Neuronal stem cell (in vitro differentiated cells): Measurements from ENCODE around the gene PREPL.

Experiments used
- DNase-seq: peaks from one replicate; pipeline ENCODE4 v3.0.0-alpha.2; 2013; ENCODE audit warnings: low spot score
- H2AFZ ChIP-seq: one replicate; pipeline ENCODE4 v1.6.1; 2013; ENCODE audit warnings: mild to moderate bottlenecking, low read length, inconsistent platforms
- H2AK5ac ChIP-seq: 2 replicates; pipeline ENCODE4 v1.6.1; 2013; ENCODE audit warnings: low read depth, mild to moderate bottlenecking, inconsistent platforms, low read length, moderate library complexity, mixed read lengths
- H2BK120ac ChIP-seq: 2 replicates; pipeline ENCODE4 v1.6.1; 2013; ENCODE audit warnings: low read depth, mild to moderate bottlenecking, inconsistent platforms, low read length, moderate library complexity, mixed read lengths
- H2BK12ac ChIP-seq: one replicate; pipeline ENCODE4 v1.6.1; 2013; ENCODE audit warnings: low read length, inconsistent platforms
- H2BK15ac ChIP-seq: 2 replicates; pipeline ENCODE4 v1.6.1; 2013; ENCODE audit warnings: mild to moderate bottlenecking, low read length, inconsistent platforms, mixed read lengths
- H2BK5ac ChIP-seq: one replicate; pipeline ENCODE4 v1.6.1; 2013; ENCODE audit warnings: inconsistent platforms, mild to moderate bottlenecking, low read length, moderate library complexity
- H3K14ac ChIP-seq: one replicate; pipeline ENCODE4 v1.6.1; 2013; ENCODE audit warnings: low read length, inconsistent platforms
- H3K18ac ChIP-seq: 2 replicates; pipeline ENCODE4 v1.6.1; 2013; ENCODE audit warnings: low read length, inconsistent platforms
- H3K23ac ChIP-seq: 2 replicates; pipeline ENCODE4 v1.6.1; 2013; ENCODE audit warnings: low read depth, mild to moderate bottlenecking, mixed read lengths, low read length, inconsistent platforms; ENCODE audit not compliant: poor library complexity
- H3K27ac ChIP-seq: replicated peaks from 3 replicates; pipeline ENCODE4 v1.5.1; 2013; ENCODE audit warnings: low read length, inconsistent platforms
- H3K27me3 ChIP-seq, 3 experiments: 2 replicates each; pipeline ENCODE4 v1.6.1; 2013; ENCODE audit warnings: low read length in 3 of 3, mild to moderate bottlenecking in 2 of 3, inconsistent platforms in 1 of 3, low read depth in 1 of 3, mixed read lengths in 1 of 3, moderate library complexity in 1 of 3; ENCODE audit not compliant: control insufficient read depth in 3 of 3, insufficient read depth in 3 of 3
- H3K36me3 ChIP-seq, 2 donors: replicated peaks in 1 of 2; 2 replicates each; pipeline ENCODE4 v1.6.1; 2013; ENCODE audit warnings: low read length in 2 of 2; ENCODE audit not compliant: control insufficient read depth in 2 of 2, insufficient read depth in 2 of 2
- H3K4ac ChIP-seq: 2 replicates; pipeline ENCODE4 v1.6.1; 2013; ENCODE audit warnings: inconsistent platforms, mild to moderate bottlenecking, low read length, moderate library complexity
- H3K4me1 ChIP-seq, 2 donors: 1 replicate in 1 of 2; 2 replicates in 1 of 2; pipeline ENCODE4 v1.6.1; 2013; ENCODE audit warnings: low read length in 2 of 2, low read depth in 1 of 2; ENCODE audit not compliant: control insufficient read depth in 2 of 2, insufficient read depth in 1 of 2
- H3K4me2 ChIP-seq: one replicate; pipeline ENCODE4 v1.6.1; 2013; ENCODE audit warnings: mild to moderate bottlenecking, low read length, inconsistent platforms; ENCODE audit not compliant: insufficient read depth, poor library complexity, severe bottlenecking
- H3K4me3 ChIP-seq, 2 donors: 2 replicates each; pipeline ENCODE4 v1.5.1; 2013; ENCODE audit warnings: low read length in 2 of 2, mild to moderate bottlenecking in 2 of 2, inconsistent platforms in 1 of 2, moderate library complexity in 1 of 2
- H3K79me1 ChIP-seq: one replicate; pipeline ENCODE4 v1.6.1; 2013; ENCODE audit warnings: low read depth, mild to moderate bottlenecking, inconsistent platforms, low read length, moderate library complexity
- H3K9ac ChIP-seq: one replicate; pipeline ENCODE4 v1.6.1; 2013; ENCODE audit warnings: mild to moderate bottlenecking, low read depth, low read length, inconsistent platforms; ENCODE audit not compliant: poor library complexity
- H3K9me3 ChIP-seq, 2 donors: replicated peaks in 1 of 2; 2 replicates each; pipeline versions ENCODE3 to v1.6.1; 2013; ENCODE audit warnings: low read length in 2 of 2, mild to moderate bottlenecking in 2 of 2, inconsistent platforms in 1 of 2, low read depth in 1 of 2, mixed read lengths in 1 of 2, moderate library complexity in 1 of 2; ENCODE audit not compliant: control insufficient read depth in 2 of 2, insufficient read depth in 1 of 2
- H4K8ac ChIP-seq: one replicate; pipeline ENCODE4 v1.6.1; 2013; ENCODE audit warnings: low read depth, mild to moderate bottlenecking, inconsistent platforms, low read length, moderate library complexity
- H4K91ac ChIP-seq: one replicate; pipeline ENCODE4 v1.6.1; 2013; ENCODE audit warnings: low read length, low read depth, mild to moderate bottlenecking, inconsistent platforms; ENCODE audit not compliant: poor library complexity
- WGBS, 2 donors: extraction: QIAGEN DNeasy Blood & Tissue Kit; methylation state at CpG; one replicate each; pipeline ENCODE4 v1.1.7; 2013; ENCODE audit warnings: missing lambda C conversion rate in 2 of 2, mixed read lengths in 1 of 2; ENCODE audit not compliant: insufficient read length in 2 of 2, insufficient replicate concordance in 1 of 2; ENCODE audit errors: extremely low coverage in 2 of 2; 5-methylcytosine and 5-hydroxymethylcytosine counted together

PREPL gene

DNA sequence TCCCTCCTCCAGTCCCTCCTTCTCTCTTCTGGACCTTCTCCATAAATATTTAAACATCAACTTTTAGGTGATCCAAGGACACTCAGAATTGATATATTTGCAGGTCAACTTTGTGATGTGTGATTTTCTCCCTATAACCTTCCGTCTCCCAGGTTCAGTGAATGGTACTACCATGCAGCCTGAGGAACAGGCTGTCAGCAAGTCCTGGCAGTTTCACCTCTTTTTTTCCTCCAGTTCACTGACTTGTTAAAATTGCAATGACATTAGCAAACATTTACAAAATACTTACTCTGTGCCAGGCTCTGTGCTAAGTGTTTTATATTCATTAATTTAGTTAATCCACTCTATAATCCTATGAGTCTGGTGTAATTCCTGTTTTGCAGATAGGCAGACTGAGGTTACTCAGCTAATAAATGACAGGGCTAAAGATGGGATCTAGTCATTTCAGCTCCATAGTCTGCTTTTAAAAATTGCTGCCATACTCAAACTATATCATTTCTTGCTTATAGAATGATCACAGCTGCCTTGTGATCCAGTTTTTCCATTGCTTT is 78.1 kb downstream of the PREPL start:
- Histone ChIP-seq H3K18ac (no peak overlapping the region), H3K4me2 (no peak overlapping the region), H3K4ac (no peak overlapping the region), H2BK5ac (no peak overlapping the region), H4K8ac (no peak overlapping the region), H3K23ac (no peak overlapping the region), H2AK5ac (no peak overlapping the region), H2BK15ac (no peak overlapping the region), H3K9me3 (no peaks in the 10 kb centered on the region), H3K4me1 (no peaks in the 10 kb centered on the region), H2AFZ (no peak overlapping the region), H3K36me3 (no peaks in the 10 kb centered on the region), H4K91ac (no peak overlapping the region), H3K9ac (no peak overlapping the region), H3K4me3 (no peak overlapping the region), H3K27me3 (no peaks in the 10 kb centered on the region), H3K79me1 (no peaks in the 10 kb centered on the region), H3K14ac (no peak overlapping the region), H2BK12ac (no peak overlapping the region), H3K27ac (no peak overlapping the region), H2BK120ac (no peak overlapping the region)
- WGBS, 2 donors: no CpG with 5 or more reads among the region's 1 CpG
- no peak for DNase-seq

- no peak overlapping the region for H3K4me2 ChIP-seq
- H2BK15ac ChIP-seq: no peak overlapping the region
- H4K91ac ChIP-seq: no peak overlapping the region
- H3K4ac ChIP-seq: no peak overlapping the region
- no peak overlapping the region for H3K9ac ChIP-seq
- H4K8ac ChIP-seq: no peak overlapping the region
- no peak overlapping the region for H2BK120ac ChIP-seq
- DNase-seq: no peak
- no peak overlapping the region for H3K4me3 ChIP-seq
- no peak overlapping the region for H3K14ac ChIP-seq
- no peak overlapping the region for H2BK5ac ChIP-seq
- H2AK5ac ChIP-seq: no peak overlapping the region
- H3K9me3 ChIP-seq: no peaks in the 10 kb centered on the region
- no peaks in the 10 kb centered on the region for H3K4me1 ChIP-seq
- H3K36me3 ChIP-seq: no peaks in the 10 kb centered on the region
- no peak overlapping the region for H2BK12ac ChIP-seq
- no peak overlapping the region for H3K18ac ChIP-seq
- no peaks in the 10 kb centered on the region for H3K27me3 ChIP-seq
- H3K23ac ChIP-seq: no peak overlapping the region
- H3K27ac ChIP-seq: no peak overlapping the region
- H2AFZ ChIP-seq: no peak overlapping the region
- WGBS, 2 donors: no CpG with 5 or more reads among the region's 1 CpG
- H3K79me1 ChIP-seq: no peaks in the 10 kb centered on the region
Measured at GRCh38 chr2:44280869-44281268, 80.4 kb downstream of the PREPL start.

DNA sequence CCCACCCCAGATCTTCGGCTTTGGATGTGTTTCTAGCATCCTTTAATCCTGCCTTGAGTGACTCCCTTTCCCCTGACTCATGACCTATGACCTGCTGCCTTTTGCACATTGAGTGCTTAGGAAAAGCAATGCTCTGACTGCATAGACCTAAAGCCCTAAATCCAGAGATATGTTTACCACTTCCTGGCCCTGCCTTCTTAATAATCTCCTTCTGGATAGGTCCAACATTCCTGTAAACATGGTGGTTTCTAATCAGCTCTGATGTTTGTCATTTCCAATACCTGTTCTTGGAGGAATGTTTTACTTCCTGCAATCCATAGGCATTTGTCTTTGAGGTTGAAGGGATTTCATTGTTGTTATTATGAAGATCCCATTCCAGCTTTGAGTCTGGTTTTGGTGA is 83.8 kb downstream of the PREPL start:
- H3K23ac ChIP-seq: no peak overlapping the region
- no peaks in the 10 kb centered on the region for H3K4me1 ChIP-seq
- H2BK5ac ChIP-seq: no peak overlapping the region
- H3K9ac ChIP-seq: no peak overlapping the region
- H4K8ac ChIP-seq: no peak overlapping the region
- H2BK120ac ChIP-seq: no peak overlapping the region
- no peak overlapping the region for H2AFZ ChIP-seq
- no peak for DNase-seq
- no peak overlapping the region for H3K4me3 ChIP-seq
- no peak overlapping the region for H3K18ac ChIP-seq
- no peaks in the 10 kb centered on the region for H3K36me3 ChIP-seq
- H3K14ac ChIP-seq: no peak overlapping the region
- no peaks in the 10 kb centered on the region for H3K9me3 ChIP-seq
- no peak overlapping the region for H2BK15ac ChIP-seq
- no CpG with 5 or more reads among the region's 1 CpG for WGBS, 2 donors
- no peak overlapping the region for H2BK12ac ChIP-seq
- H4K91ac ChIP-seq: no peak overlapping the region
- no peak overlapping the region for H3K27ac ChIP-seq
- no peak overlapping the region for H3K4ac ChIP-seq
- no peak overlapping the region for H2AK5ac ChIP-seq
- no peaks in the 10 kb centered on the region for H3K79me1 ChIP-seq
- no peak overlapping the region for H3K4me2 ChIP-seq
- H3K27me3 ChIP-seq: no peaks in the 10 kb centered on the region

DNA sequence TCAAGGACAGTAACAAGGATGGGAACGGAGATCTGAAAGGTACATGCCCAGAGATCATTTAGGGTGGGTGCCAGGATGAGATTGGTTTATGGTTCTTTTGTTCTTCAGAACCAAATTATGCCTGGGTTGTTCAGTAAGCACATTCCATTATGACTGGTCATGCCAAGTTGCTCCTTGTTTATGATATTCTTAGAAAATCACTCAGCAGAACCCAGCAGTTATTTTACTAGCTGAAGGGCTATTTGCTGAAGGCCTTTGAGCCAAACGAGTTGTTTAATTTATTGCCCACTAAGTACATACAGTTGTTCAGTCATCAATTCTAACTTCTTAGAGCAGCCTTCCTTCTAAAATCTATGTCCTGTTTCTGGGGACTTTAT is 85.4 kb downstream of the PREPL start:
- Histone ChIP-seq H3K23ac (no peak overlapping the region), H2AK5ac (no peak overlapping the region), H3K79me1 (no peaks in the 10 kb centered on the region), H3K27ac (no peak overlapping the region), H4K91ac (no peak overlapping the region), H3K4ac (no peak overlapping the region), H2BK12ac (no peak overlapping the region), H4K8ac (no peak overlapping the region), H3K4me3 (no peak overlapping the region), H2AFZ (no peak overlapping the region), H3K14ac (no peak overlapping the region), H3K36me3 (no peaks in the 10 kb centered on the region), H3K9me3 (no peaks in the 10 kb centered on the region), H3K18ac (no peak overlapping the region), H2BK5ac (no peak overlapping the region), H2BK120ac (no peak overlapping the region), H3K27me3 (no peaks in the 10 kb centered on the region), H3K9ac (no peak overlapping the region), H3K4me2 (no peak overlapping the region), H3K4me1 (no peaks in the 10 kb centered on the region), H2BK15ac (no peak overlapping the region)
- no peak for DNase-seq
- no CpG with 5 or more reads among the region's 2 CpGs for WGBS, 2 donors
